GM21786 (cell line): ENCODE data around the gene ACSF3.
"Not testable (repeated sequence)": the region's sequence is repeated elsewhere in the genome, so short reads cannot be mapped to it uniquely, and the experiment has no call there.

Experiments used
- ATAC-seq: cut with Tn5 transposase; IDR thresholded peaks from one replicate; pipeline ENCODE4 v1.9.1; 2021; ENCODE audit not compliant: unreplicated experiment

Gene ACSF3

GRCh38 chr16:89156740-89157645, 63.3 kb downstream of the ACSF3 start:
- ATAC-seq = no peak

GRCh38 chr16:89157778-89158177, 64.1 kb downstream of the ACSF3 start:
- no peak for ATAC-seq

GRCh38 chr16:89159066-89159849, 65.6 kb downstream of the ACSF3 start:
- no peak for ATAC-seq

- ATAC-seq = no peak
These were observed 66.2 kb downstream of the ACSF3 start for GRCh38 chr16:89159850-89160354.

GRCh38 chr16:89160977-89161701, 67.5 kb downstream of the ACSF3 start:
- no peak for ATAC-seq

- no peak for ATAC-seq
These were observed 68.4 kb downstream of the ACSF3 start for GRCh38 chr16:89161763-89162713.

- no peak for ATAC-seq
These were observed 69.6 kb downstream of the ACSF3 start for GRCh38 chr16:89163297-89163696.

- no peak for ATAC-seq
These were observed 70.8 kb downstream of the ACSF3 start for GRCh38 chr16:89164436-89164835.

GRCh38 chr16:89164847-89165680, 71.4 kb downstream of the ACSF3 start:
- no peak for ATAC-seq

- not testable (repeated sequence) for ATAC-seq
These were observed 72.0 kb downstream of the ACSF3 start for GRCh38 chr16:89165681-89165979.

GRCh38 chr16:89166696-89167424, 73.2 kb downstream of the ACSF3 start:
- no peak for ATAC-seq

GRCh38 chr16:89167425-89167941, 73.8 kb downstream of the ACSF3 start:
- no peak for ATAC-seq

GRCh38 chr16:89168381-89169189, 74.9 kb downstream of the ACSF3 start:
- ATAC-seq = no peak

GRCh38 chr16:89169778-89170177, 76.1 kb downstream of the ACSF3 start:
- no peak for ATAC-seq

- no peak for ATAC-seq
These were observed 76.9 kb downstream of the ACSF3 start for GRCh38 chr16:89170346-89171215.
